GM23338 (cell line): Measurements from ENCODE around the gene HUS1. TPM values are rescaled to one million over a fixed set of nuclear protein-coding genes. Genes with fewer than 3 reads are reported as not detected.
A peak's percentile ranks its signal among the peaks of the same experiment; 100 is the strongest.
"Not testable (repeated sequence)": the region's sequence is repeated elsewhere in the genome, so short reads cannot be mapped to it uniquely, and the experiment has no call there.

Experiments
- ATAC-seq: fragments of 200-7000 bp; cut with Tn5 transposase; 3 replicates; pipeline ENCODE4 v1.9.1; 2020
- DNase-seq: peaks from one replicate; pipeline ENCODE4 v3.0.0-alpha.2; 2015; ENCODE audit warnings: low spot score
- H2AFZ ChIP-seq: fragments of 200-600 bp; sonication (generic); 2 replicates; pipeline ENCODE4 v1.8.0; 2016; ENCODE audit warnings: antibody characterized with exemption, mild to moderate bottlenecking, moderate library complexity
- H3F3A ChIP-seq: fragments of 200-600 bp; sonication (generic); replicated peaks from 2 replicates; pipeline ENCODE4 v1.8.0; 2017; ENCODE audit warnings: antibody characterized with exemption, mixed run types, low read depth
- H3K27ac ChIP-seq: fragments of 200-600 bp; sonication (generic); 2 replicates; pipeline ENCODE4 v1.6.1; 2016; ENCODE audit warnings: low read depth
- H3K27me3 ChIP-seq: fragments of 200-600 bp; sonication (generic); 2 replicates; pipeline ENCODE4 v1.8.0; 2016; ENCODE audit warnings: mild to moderate bottlenecking, mixed run types, moderate library complexity; ENCODE audit not compliant: insufficient read depth
- H3K36me3 ChIP-seq: fragments of 200-600 bp; sonication (generic); 2 replicates; pipeline ENCODE4 v1.8.0; 2016; ENCODE audit warnings: mild to moderate bottlenecking; ENCODE audit not compliant: insufficient read depth
- H3K4me1 ChIP-seq: fragments of 200-600 bp; sonication (generic); 2 replicates; pipeline ENCODE4 v1.8.0; 2016; ENCODE audit warnings: mild to moderate bottlenecking, moderate library complexity; ENCODE audit not compliant: insufficient read depth
- H3K4me2 ChIP-seq: fragments of 200-600 bp; sonication (generic); 2 replicates; pipeline ENCODE4 v1.7.1; 2017; ENCODE audit warnings: mixed run types
- H3K4me3 ChIP-seq: fragments of 200-600 bp; sonication (generic); 2 replicates; pipeline ENCODE4 v1.6.1; 2016; ENCODE audit warnings: mixed run types
- H3K79me2 ChIP-seq: fragments of 200-600 bp; sonication (generic); replicated peaks from 2 replicates; pipeline ENCODE4 v1.8.0; 2017; ENCODE audit warnings: mild to moderate bottlenecking; ENCODE audit not compliant: insufficient read depth
- H3K9me2 ChIP-seq: fragments of 200-600 bp; sonication (generic); 2 replicates; pipeline ENCODE4 v1.8.0; 2017; ENCODE audit not compliant: insufficient read depth
- H4K20me1 ChIP-seq: fragments of 200-600 bp; sonication (generic); replicated peaks from 2 replicates; pipeline ENCODE4 v1.8.0; 2017; ENCODE audit warnings: mild to moderate bottlenecking; ENCODE audit not compliant: insufficient read depth
- H3K27ac Mint-ChIP-seq: 2 replicates; pipeline ENCODE4 v1.8.0; 2020; ENCODE audit warnings: inconsistent platforms, mild to moderate bottlenecking, moderate library complexity, mixed read lengths
- H3K27me3 Mint-ChIP-seq: 3 replicates; pipeline ENCODE4 v1.8.0; 2022; ENCODE audit warnings: low read depth, mild to moderate bottlenecking, moderate library complexity, mixed read lengths, inconsistent platforms; ENCODE audit not compliant: insufficient read depth, poor library complexity
- H3K36me3 Mint-ChIP-seq: 3 replicates; pipeline ENCODE4 v1.8.0; 2021; ENCODE audit warnings: low read depth, mild to moderate bottlenecking, inconsistent platforms, moderate library complexity, mixed read lengths
- H3K4me1 Mint-ChIP-seq: 3 replicates; pipeline ENCODE4 v1.8.0; 2020; ENCODE audit warnings: mild to moderate bottlenecking, inconsistent platforms, mixed read lengths
- H3K4me3 Mint-ChIP-seq: 3 replicates; pipeline ENCODE4 v1.8.0; 2021; ENCODE audit warnings: moderate library complexity, mild to moderate bottlenecking, inconsistent platforms, mixed read lengths
- H3K9me3 Mint-ChIP-seq: 3 replicates; pipeline ENCODE4 v1.8.0; 2020; ENCODE audit warnings: moderate library complexity, mild to moderate bottlenecking, inconsistent platforms, mixed read lengths
- CREB1 ChIP-seq: fragments of 250-450 bp; sonication (Bioruptor Pico); IDR thresholded peaks from 2 replicates; pipeline ENCODE4 v1.5.0; 2020; ENCODE audit warnings: low read depth, mild to moderate bottlenecking, moderate library complexity
- CTCF ChIP-seq, 2 experiments: fragments of 200-600 bp in 1 of 2; sonication (generic) in 1 of 2; conservative IDR thresholded peaks; 2 replicates each; pipeline versions ENCODE4 v1.5.1 to v1.6.1; 2016 to 2017; ENCODE audit warnings: antibody characterized with exemption in 2 of 2, low read depth in 2 of 2, mild to moderate bottlenecking in 2 of 2, moderate library complexity in 1 of 2
- EZH2 ChIP-seq: fragments of 200-600 bp; sonication (generic); IDR thresholded peaks from one replicate; pipeline ENCODE4 v1.8.0; 2017; ENCODE audit warnings: antibody characterized with exemption, mild to moderate bottlenecking, low read depth; ENCODE audit not compliant: unreplicated experiment
- JUNB ChIP-seq: IDR thresholded peaks from one replicate; pipeline ENCODE4 v1.6.1; 2016; ENCODE audit warnings: antibody characterized with exemption; ENCODE audit not compliant: unreplicated experiment
- POLR2AphosphoS5 ChIP-seq: IDR thresholded peaks from 2 replicates; pipeline ENCODE4 v1.6.1; 2016; ENCODE audit warnings: antibody characterized with exemption, low read depth
- ZNF331 ChIP-seq: fragments of 250-450 bp; sonication (Bioruptor Pico); IDR thresholded peaks from 2 replicates; pipeline ENCODE4 v1.5.0; 2020; ENCODE audit warnings: low read depth, mild to moderate bottlenecking, moderate library complexity
- polyA plus RNA-seq: library from polyadenylated mRNA; unstranded; fragments of >200 nt; fragmentation: Nextera tagmentation; extraction: Ambion mirVana; gene quantifications from 2 replicates; pipeline ENCODE4 v1.2.1, GENCODE V29; 2016
- total RNA-seq: library from RNA; depleted of rRNA; stranded (reverse); fragments of >200 nt; shearing (Covaris generic); gene quantifications from 2 replicates; pipeline ENCODE4 v1.2.3, GENCODE V29; 2014
- TF ChIP-seq, protein P1 (sequence below): IDR thresholded peaks from one replicate; pipeline ENCODE4 v1.6.1; 2018; ENCODE audit warnings: antibody characterized with exemption; ENCODE audit not compliant: unreplicated experiment

Gene HUS1
- total and polyA plus RNA-seq, 2 experiments from 2014 or later = 14.9 to 29.7 TPM

- Histone ChIP-seq H3K4me2 (no peak overlapping the region), H3K79me2 (no peaks in the 10 kb centered on the region), H4K20me1 (no peaks in the 10 kb centered on the region), H3K4me1 (peaks cover 18% of the 10 kb centered on the region), H3K4me3 (no peak overlapping the region), H3K36me3 (no peaks in the 10 kb centered on the region), H2AFZ (no peak overlapping the region), H3K9me2 (no peaks in the 10 kb centered on the region), H3F3A (no peaks in the 10 kb centered on the region), H3K27ac (no peak overlapping the region), H3K27me3 (no peaks in the 10 kb centered on the region)
- peaks cover 24% of the 10 kb centered on the region for H3K4me1 Mint-ChIP-seq
- ATAC-seq = no peak
- no peaks in the 10 kb centered on the region for H3K9me3 Mint-ChIP-seq
- DNase-seq = no peak
- no peak for TF ChIP-seq JUNB
- no peak for TF ChIP-seq POLR2AphosphoS5
- no peak for TF ChIP-seq ZNF331 (CRISPR knock-in tag)
- TF ChIP-seq EZH2 = no peak
- no peak for TF ChIP-seq CTCF (conservative IDR thresholded peaks at IDR 0.05; ENCODE audit: low read depth in 2 of 2)
- H3K27me3 Mint-ChIP-seq = peaks cover 12% of the 10 kb centered on the region
- no peak overlapping the region for H3K4me3 Mint-ChIP-seq
- no peak overlapping the region for H3K27ac Mint-ChIP-seq
- H3K36me3 Mint-ChIP-seq = no peaks in the 10 kb centered on the region
Measured at GRCh38 chr7:47943676-47944474, 35.5 kb downstream of the HUS1 start.

DNA sequence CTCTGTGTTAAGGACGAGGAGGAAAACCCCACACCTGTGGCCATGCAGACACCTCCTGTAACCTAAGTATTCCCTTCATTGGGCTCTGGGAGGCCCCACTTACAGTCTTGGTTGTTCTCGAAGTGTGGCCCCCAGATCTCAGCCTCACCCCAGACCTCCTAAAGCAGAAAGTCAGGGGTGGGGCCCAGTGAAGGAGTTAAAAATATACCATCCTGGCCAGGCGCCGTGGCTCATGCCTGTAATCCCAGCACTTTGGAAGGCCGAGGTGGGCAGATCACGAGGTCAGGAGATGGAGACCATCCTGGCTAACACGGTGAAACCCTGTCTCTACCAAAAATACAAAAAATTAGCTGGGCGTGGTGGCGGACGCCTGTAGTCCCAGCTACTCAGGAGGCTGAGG, 36.8 kb downstream of the HUS1 start:
- H3K36me3 Mint-ChIP-seq, DNase-seq, H3K27ac Mint-ChIP-seq, H3K9me3 Mint-ChIP-seq, H3K27ac ChIP-seq, H3K27me3 ChIP-seq, H3F3A ChIP-seq, H3K79me2 ChIP-seq, H3K4me3 ChIP-seq, H3K9me2 ChIP-seq, H3K4me3 Mint-ChIP-seq, H3K36me3 ChIP-seq, H2AFZ ChIP-seq, H4K20me1 ChIP-seq, ATAC-seq: not testable (repeated sequence)
- H3K4me2 ChIP-seq = 0 out of 2 replicates have a peak overlapping the region, but pooled peaks have one; percentile 38
- peaks cover 25% of the 10 kb centered on the region for H3K4me1 Mint-ChIP-seq
- H3K4me1 ChIP-seq = peaks cover 18% of the 10 kb centered on the region
- peaks cover 12% of the 10 kb centered on the region for H3K27me3 Mint-ChIP-seq

DNA sequence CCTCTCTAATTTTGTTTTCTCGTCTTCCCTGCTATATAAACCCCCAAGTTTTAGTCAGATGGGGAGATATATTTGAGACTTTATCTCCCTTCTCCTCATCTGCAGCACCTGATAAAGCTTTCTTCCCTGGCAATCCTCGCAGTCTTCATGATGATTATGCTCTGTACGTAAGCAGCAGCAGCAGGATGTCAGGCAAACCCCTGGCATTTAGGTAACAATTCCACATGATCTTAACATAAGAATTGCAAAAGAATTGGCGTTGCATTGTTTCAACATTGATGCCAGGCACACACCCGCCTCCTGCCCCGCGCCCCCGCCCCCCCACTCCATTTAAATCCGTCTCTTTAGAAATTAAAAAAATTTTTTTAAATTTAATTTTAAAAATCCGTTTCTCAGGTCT, 37.3 kb downstream of the HUS1 start:
- Histone ChIP-seq H3K79me2 (no peaks in the 10 kb centered on the region), H3K4me3 (no peak overlapping the region), H3K27ac (no peak overlapping the region), H3K4me2 (0 out of 2 replicates have a peak overlapping the region, but pooled peaks have one; percentile 58), H3K4me1 (peaks cover 18% of the 10 kb centered on the region), H3K9me2 (no peaks in the 10 kb centered on the region), H2AFZ (no peak overlapping the region), H3F3A (no peaks in the 10 kb centered on the region), H4K20me1 (no peaks in the 10 kb centered on the region), H3K36me3 (no peaks in the 10 kb centered on the region), H3K27me3 (no peaks in the 10 kb centered on the region)
- Mint-ChIP-seq H3K4me1 (peaks cover 29% of the 10 kb centered on the region), H3K36me3 (no peaks in the 10 kb centered on the region), H3K4me3 (no peak overlapping the region; the same call in 2 of the 3 replicates), H3K27ac (no peak overlapping the region; the same call in 1 of the 2 replicates), H3K27me3 (peaks cover 12% of the 10 kb centered on the region), H3K9me3 (no peaks in the 10 kb centered on the region)
- ATAC-seq (no peak), DNase-seq (peak; percentile 31)
- TF ChIP-seq CREB1 (no peak), JUNB (no peak), CTCF (conservative IDR thresholded peaks at IDR 0.05; ENCODE audit: low read depth in 2 of 2) (no peak)
- TF ChIP-seq, protein P1, sequence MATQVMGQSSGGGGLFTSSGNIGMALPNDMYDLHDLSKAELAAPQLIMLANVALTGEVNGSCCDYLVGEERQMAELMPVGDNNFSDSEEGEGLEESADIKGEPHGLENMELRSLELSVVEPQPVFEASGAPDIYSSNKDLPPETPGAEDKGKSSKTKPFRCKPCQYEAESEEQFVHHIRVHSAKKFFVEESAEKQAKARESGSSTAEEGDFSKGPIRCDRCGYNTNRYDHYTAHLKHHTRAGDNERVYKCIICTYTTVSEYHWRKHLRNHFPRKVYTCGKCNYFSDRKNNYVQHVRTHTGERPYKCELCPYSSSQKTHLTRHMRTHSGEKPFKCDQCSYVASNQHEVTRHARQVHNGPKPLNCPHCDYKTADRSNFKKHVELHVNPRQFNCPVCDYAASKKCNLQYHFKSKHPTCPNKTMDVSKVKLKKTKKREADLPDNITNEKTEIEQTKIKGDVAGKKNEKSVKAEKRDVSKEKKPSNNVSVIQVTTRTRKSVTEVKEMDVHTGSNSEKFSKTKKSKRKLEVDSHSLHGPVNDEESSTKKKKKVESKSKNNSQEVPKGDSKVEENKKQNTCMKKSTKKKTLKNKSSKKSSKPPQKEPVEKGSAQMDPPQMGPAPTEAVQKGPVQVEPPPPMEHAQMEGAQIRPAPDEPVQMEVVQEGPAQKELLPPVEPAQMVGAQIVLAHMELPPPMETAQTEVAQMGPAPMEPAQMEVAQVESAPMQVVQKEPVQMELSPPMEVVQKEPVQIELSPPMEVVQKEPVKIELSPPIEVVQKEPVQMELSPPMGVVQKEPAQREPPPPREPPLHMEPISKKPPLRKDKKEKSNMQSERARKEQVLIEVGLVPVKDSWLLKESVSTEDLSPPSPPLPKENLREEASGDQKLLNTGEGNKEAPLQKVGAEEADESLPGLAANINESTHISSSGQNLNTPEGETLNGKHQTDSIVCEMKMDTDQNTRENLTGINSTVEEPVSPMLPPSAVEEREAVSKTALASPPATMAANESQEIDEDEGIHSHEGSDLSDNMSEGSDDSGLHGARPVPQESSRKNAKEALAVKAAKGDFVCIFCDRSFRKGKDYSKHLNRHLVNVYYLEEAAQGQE = no peak
